EH (cell line): ENCODE data around the gene KRTAP12-2.
"Not testable (repeated sequence)": the region's sequence is repeated elsewhere in the genome, so short reads cannot be mapped to it uniquely, and the experiment has no call there.

ENCODE experiments used
- DNase-seq: peaks from one replicate; pipeline ENCODE4 v3.0.0-alpha.2; 2015; ENCODE audit warnings: low read depth

Gene KRTAP12-2

GRCh38 chr21:44650265-44650972 is 16.3 kb downstream of the KRTAP12-2 start:
- no peak for DNase-seq

- DNase-seq = no peak
These were observed 17.1 kb downstream of the KRTAP12-2 start for GRCh38 chr21:44649521-44650100.

- no peak for DNase-seq
These were observed 18.0 kb downstream of the KRTAP12-2 start for GRCh38 chr21:44648557-44649311.

GRCh38 chr21:44647222-44647552 is 19.5 kb downstream of the KRTAP12-2 start:
- no peak for DNase-seq

GRCh38 chr21:44646366-44647221 is 20.1 kb downstream of the KRTAP12-2 start, which contains the start of gene KRTAP10-11:
Gene KRTAP10-11 (plus strand): TSS chr21:44646414. CDS start chr21:44646459, 45 bp downstream.
- not testable (repeated sequence) for DNase-seq

GRCh38 chr21:44644878-44645277 is 21.8 kb downstream of the KRTAP12-2 start:
- no peak for DNase-seq

- DNase-seq = no peak
These were observed 22.9 kb downstream of the KRTAP12-2 start for GRCh38 chr21:44643741-44644310.

GRCh38 chr21:44640761-44641160 is 26.0 kb downstream of the KRTAP12-2 start:
- DNase-seq = no peak

GRCh38 chr21:44639331-44639655 is 27.4 kb downstream of the KRTAP12-2 start:
- DNase-seq = no peak

- not testable (repeated sequence) for DNase-seq
These were observed 28.0 kb downstream of the KRTAP12-2 start for GRCh38 chr21:44638506-44639330.

GRCh38 chr21:44637851-44638348 is 28.8 kb downstream of the KRTAP12-2 start:
- DNase-seq = not testable (repeated sequence)

GRCh38 chr21:44637018-44637850 is 29.5 kb downstream of the KRTAP12-2 start, which contains the start of gene KRTAP10-10:
Gene KRTAP10-10 (plus strand): TSS chr21:44637356. CDS start chr21:44637418, 62 bp downstream.
- DNase-seq = no peak

GRCh38 chr21:44636209-44637017 is 30.3 kb downstream of the KRTAP12-2 start:
- DNase-seq = no peak

GRCh38 chr21:44632067-44632466 is 34.7 kb downstream of the KRTAP12-2 start:
- DNase-seq = no peak

- no peak for DNase-seq
These were observed 36.3 kb downstream of the KRTAP12-2 start for GRCh38 chr21:44630440-44630839.

GRCh38 chr21:44628707-44629391 is 37.9 kb downstream of the KRTAP12-2 start:
- no peak for DNase-seq

- not testable (repeated sequence) for DNase-seq
These were observed 38.9 kb downstream of the KRTAP12-2 start for GRCh38 chr21:44627831-44628233.

- DNase-seq = not testable (repeated sequence)
These were observed 39.4 kb downstream of the KRTAP12-2 start for GRCh38 chr21:44627181-44627822.
